Measurements from ENCODE around the gene VAMP5.

DNA sequence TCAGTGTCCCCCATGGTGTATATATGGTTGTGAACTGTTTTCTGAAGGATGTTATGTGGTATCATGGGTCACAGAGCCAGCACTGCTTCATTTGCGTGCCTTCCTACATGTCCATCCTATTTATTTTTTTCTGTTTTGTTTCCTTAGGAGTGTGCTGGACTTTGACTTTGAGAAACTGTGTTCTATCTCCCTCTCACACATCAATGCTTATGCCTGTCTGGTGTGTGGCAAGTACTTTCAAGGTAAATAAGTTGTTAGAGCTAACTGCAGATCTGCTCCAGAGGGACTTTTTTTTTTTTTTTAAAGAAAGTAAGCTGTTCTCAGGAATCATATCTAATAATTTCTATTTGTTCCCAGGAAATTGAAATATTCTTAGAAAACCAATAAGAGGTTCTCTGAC lies 37.1 kb downstream of the VAMP5 start:
- TF ChIP-seq EP300 (IDR thresholded peaks at IDR 0.05) = no peak
- TF ChIP-seq, protein P1, sequence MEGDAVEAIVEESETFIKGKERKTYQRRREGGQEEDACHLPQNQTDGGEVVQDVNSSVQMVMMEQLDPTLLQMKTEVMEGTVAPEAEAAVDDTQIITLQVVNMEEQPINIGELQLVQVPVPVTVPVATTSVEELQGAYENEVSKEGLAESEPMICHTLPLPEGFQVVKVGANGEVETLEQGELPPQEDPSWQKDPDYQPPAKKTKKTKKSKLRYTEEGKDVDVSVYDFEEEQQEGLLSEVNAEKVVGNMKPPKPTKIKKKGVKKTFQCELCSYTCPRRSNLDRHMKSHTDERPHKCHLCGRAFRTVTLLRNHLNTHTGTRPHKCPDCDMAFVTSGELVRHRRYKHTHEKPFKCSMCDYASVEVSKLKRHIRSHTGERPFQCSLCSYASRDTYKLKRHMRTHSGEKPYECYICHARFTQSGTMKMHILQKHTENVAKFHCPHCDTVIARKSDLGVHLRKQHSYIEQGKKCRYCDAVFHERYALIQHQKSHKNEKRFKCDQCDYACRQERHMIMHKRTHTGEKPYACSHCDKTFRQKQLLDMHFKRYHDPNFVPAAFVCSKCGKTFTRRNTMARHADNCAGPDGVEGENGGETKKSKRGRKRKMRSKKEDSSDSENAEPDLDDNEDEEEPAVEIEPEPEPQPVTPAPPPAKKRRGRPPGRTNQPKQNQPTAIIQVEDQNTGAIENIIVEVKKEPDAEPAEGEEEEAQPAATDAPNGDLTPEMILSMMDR (IDR thresholded peaks at IDR 0.05) = no peak
- no peak for TF ChIP-seq POLR2AphosphoS5 (IDR thresholded peaks at IDR 0.05)
- no peak for TF ChIP-seq POLR2A (IDR thresholded peaks at IDR 0.05)
